ENCODE results near the gene DENND5B.

GRCh38 chr12:31605531-31605930, 14.6 kb upstream of the DENND5B start:
- TF ChIP-seq CTCF (IDR thresholded peaks at IDR 0.05) (no peak), POLR2AphosphoS5 (IDR thresholded peaks at IDR 0.05) (no peak), POLR2A (IDR thresholded peaks at IDR 0.05) (no peak), EP300 (IDR thresholded peaks at IDR 0.05) (no peak)

Measured in stomach (tissue), 4 donors.